H1 (cell line): ENCODE measurements around the gene TRDMT1. TPM values are rescaled to one million over a fixed set of nuclear protein-coding genes. Genes with fewer than 3 reads are reported as not detected.

Experiments
- CTCF ChIA-PET: fragments of 300-600 bp; sonication (Branson Sonifier 250); formaldehyde crosslinking; loops from one replicate; lab custom pipeline; 2021; ENCODE audit not compliant: partially characterized antibody; lab: Charles Lee
- POLR2A ChIA-PET: fragments of 300-600 bp; sonication (Branson Sonifier 250); formaldehyde crosslinking; loops from one replicate; lab custom pipeline; 2021; ENCODE audit warnings: inconsistent platforms; ENCODE audit not compliant: partially characterized antibody; lab: Charles Lee
- DNase-seq, 2 experiments: peaks; one replicate each; pipeline versions ENCODE4 v3.0.0 to v3.0.0-alpha.2; 2010 to 2022; ENCODE audit warnings: low spot score in 2 of 2, low read depth in 1 of 2, mixed read lengths in 1 of 2
- FAIRE-seq: peaks from 2 replicates; lab custom pipeline; 2011; peaks lifted over from hg19 to GRCh38; lab: Jason Lieb, UNC
- H2AFZ ChIP-seq: 2 replicates; pipeline ENCODE4 v1.8.1; 2012; ENCODE audit warnings: low read length, inconsistent platforms
- H2AK5ac ChIP-seq: 2 replicates; pipeline ENCODE4 v1.6.1; 2013; ENCODE audit warnings: low read depth, low read length
- H2BK120ac ChIP-seq: replicated peaks from 2 replicates; pipeline ENCODE3; 2013; ENCODE audit warnings: low read depth, low read length, inconsistent platforms
- H2BK12ac ChIP-seq: 2 replicates; pipeline ENCODE4 v1.6.1; 2013; ENCODE audit warnings: low read depth, low read length
- H2BK15ac ChIP-seq: 2 replicates; pipeline ENCODE4 v1.6.1; 2013; ENCODE audit warnings: low read length
- H2BK20ac ChIP-seq: 2 replicates; pipeline ENCODE4 v1.6.1; 2013; ENCODE audit warnings: low read length
- H2BK5ac ChIP-seq: 2 replicates; pipeline ENCODE4 v1.6.1; 2013; ENCODE audit warnings: low read depth, low read length
- H3K14ac ChIP-seq: 2 replicates; pipeline ENCODE4 v1.6.1; 2013; ENCODE audit warnings: inconsistent platforms; ENCODE audit not compliant: insufficient read length
- H3K18ac ChIP-seq: 2 replicates; pipeline ENCODE4 v1.6.1; 2013; ENCODE audit warnings: low read length; ENCODE audit errors: extremely low read depth
- H3K23ac ChIP-seq: 2 replicates; pipeline ENCODE4 v1.6.1; 2013; ENCODE audit warnings: inconsistent platforms; ENCODE audit not compliant: insufficient read length
- H3K23me2 ChIP-seq: 2 replicates; pipeline ENCODE4 v1.6.1; 2013; ENCODE audit warnings: low read depth, low read length
- H3K27ac ChIP-seq: 2 replicates; pipeline ENCODE4 v1.6.1; 2011; ENCODE audit warnings: low read depth, low read length, inconsistent platforms
- H3K27me3 ChIP-seq, 4 experiments: replicated peaks in 1 of 4; 1 replicate in 1 of 4; 2 replicates in 3 of 4; pipeline versions ENCODE4 v1.6.1 to v1.8.1; 2011 to 2013; ENCODE audit warnings: low read length in 3 of 4, mild to moderate bottlenecking in 3 of 4, inconsistent platforms in 2 of 4, mixed read lengths in 2 of 4, moderate library complexity in 1 of 4; ENCODE audit not compliant: control insufficient read depth in 3 of 4, insufficient read depth in 3 of 4; ENCODE audit errors: extremely low read depth in 1 of 4
- H3K36me3 ChIP-seq, 4 experiments: 2 replicates each; pipeline versions ENCODE4 v1.6.1 to v1.8.1; 2011 to 2013; ENCODE audit warnings: mild to moderate bottlenecking in 4 of 4, low read length in 3 of 4, moderate library complexity in 2 of 4, control low read depth in 1 of 4, inconsistent platforms in 1 of 4; ENCODE audit not compliant: insufficient read depth in 4 of 4, control insufficient read depth in 2 of 4
- H3K4ac ChIP-seq: replicated peaks from 2 replicates; pipeline ENCODE3; 2013; ENCODE audit warnings: low read length, low read depth, mixed read lengths, inconsistent platforms; ENCODE audit not compliant: insufficient read length
- H3K4me1 ChIP-seq, 4 experiments: replicated peaks in 1 of 4; 1 replicate in 1 of 4; 2 replicates in 3 of 4; pipeline versions ENCODE4 v1.6.1 to v1.8.1; 2011 to 2013; ENCODE audit warnings: low read length in 3 of 4, inconsistent platforms in 2 of 4, mixed read lengths in 1 of 4; ENCODE audit not compliant: insufficient read depth in 4 of 4, control insufficient read depth in 3 of 4
- H3K4me2 ChIP-seq, 2 experiments: 2 replicates each; pipeline versions ENCODE4 v1.6.1 to v1.8.1; 2011 to 2013; ENCODE audit warnings: low read depth in 2 of 2, low read length in 2 of 2, control low read depth in 1 of 2, inconsistent platforms in 1 of 2, mild to moderate bottlenecking in 1 of 2; ENCODE audit not compliant: insufficient read depth in 1 of 2
- H3K4me3 ChIP-seq, 4 experiments: fragments of 200-600, 300-600 bp in 1 of 4; sonication (generic), shearing (Covaris generic), sonication (Bioruptor Twin) in 1 of 4; 2 replicates each; pipeline versions ENCODE4 v1.5.1 to v1.8.1; 2011 to 2016; ENCODE audit warnings: low read length in 4 of 4, low read depth in 3 of 4, control low read depth in 2 of 4, inconsistent platforms in 2 of 4, mild to moderate bottlenecking in 2 of 4, mixed read lengths in 1 of 4, moderate library complexity in 1 of 4; ENCODE audit not compliant: insufficient read depth in 2 of 4; ENCODE audit errors: extremely low read depth in 1 of 4
- H3K56ac ChIP-seq: replicated peaks from 2 replicates; pipeline ENCODE3; 2013; ENCODE audit warnings: low read depth, mild to moderate bottlenecking, mixed read lengths, low read length, inconsistent platforms; ENCODE audit not compliant: insufficient read length
- H3K79me1 ChIP-seq: 2 replicates; pipeline ENCODE4 v1.6.1; 2013; ENCODE audit warnings: low read depth, low read length, control low read depth
- H3K79me2 ChIP-seq, 2 experiments: 2 replicates each; pipeline versions ENCODE4 v1.6.1 to v1.8.1; 2012 to 2013; ENCODE audit warnings: low read length in 2 of 2, mild to moderate bottlenecking in 2 of 2, inconsistent platforms in 1 of 2; ENCODE audit not compliant: insufficient read depth in 2 of 2, control insufficient read depth in 1 of 2
- H3K9ac ChIP-seq, 4 experiments: replicated peaks in 1 of 4; 1 replicate in 1 of 4; 2 replicates in 3 of 4; pipeline versions ENCODE4 v1.6.1 to v1.8.1; 2011 to 2013; ENCODE audit warnings: low read depth in 3 of 4, low read length in 3 of 4, control low read depth in 2 of 4, mild to moderate bottlenecking in 2 of 4, moderate library complexity in 2 of 4, inconsistent platforms in 1 of 4; ENCODE audit errors: extremely low read depth in 1 of 4
- H3K9me3 ChIP-seq, 2 experiments: 2 replicates each; pipeline versions ENCODE4 v1.6.1 to v1.8.1; 2012 to 2013; ENCODE audit warnings: mild to moderate bottlenecking in 2 of 2, moderate library complexity in 2 of 2, control low read depth in 1 of 2, inconsistent platforms in 1 of 2, low read depth in 1 of 2, low read length in 1 of 2, mixed read lengths in 1 of 2; ENCODE audit not compliant: insufficient read depth in 2 of 2
- H4K20me1 ChIP-seq, 2 experiments: replicated peaks in 1 of 2; 2 replicates each; pipeline versions ENCODE3 to v1.8.1; 2011 to 2013; ENCODE audit warnings: inconsistent platforms in 2 of 2, low read length in 2 of 2, mild to moderate bottlenecking in 1 of 2; ENCODE audit not compliant: insufficient read depth in 2 of 2, control insufficient read depth in 1 of 2
- H4K5ac ChIP-seq: 2 replicates; pipeline ENCODE4 v1.6.1; 2013; ENCODE audit warnings: low read length, low read depth, mixed read lengths, inconsistent platforms; ENCODE audit not compliant: insufficient read length
- H4K8ac ChIP-seq: 2 replicates; pipeline ENCODE4 v1.8.0; 2013; ENCODE audit warnings: mild to moderate bottlenecking, moderate library complexity, low read length, inconsistent platforms; ENCODE audit not compliant: insufficient read depth; ENCODE audit errors: extremely low read depth
- H4K91ac ChIP-seq: replicated peaks from 2 replicates; pipeline ENCODE3; 2013; ENCODE audit warnings: low read length, mixed read lengths, inconsistent platforms; ENCODE audit not compliant: insufficient read length
- BACH1 ChIP-seq: IDR thresholded peaks from 2 replicates; pipeline ENCODE4 v1.6.1; 2012; ENCODE audit warnings: low read length, improper control_type of control experiment
- CREB1 ChIP-seq: IDR thresholded peaks from 2 replicates; pipeline ENCODE4 v1.6.1; 2012; ENCODE audit warnings: inconsistent platforms
- FOSL1 ChIP-seq: IDR thresholded peaks from 2 replicates; pipeline ENCODE4 v1.6.1; 2011; ENCODE audit warnings: mild to moderate bottlenecking, low read depth, low read length, moderate library complexity; ENCODE audit not compliant: insufficient read depth
- MAX ChIP-seq: IDR thresholded peaks from 2 replicates; pipeline ENCODE4 v1.6.1; 2012; ENCODE audit warnings: inconsistent platforms
- RFX5 ChIP-seq: IDR thresholded peaks from 2 replicates; pipeline ENCODE4 v1.6.1; 2011; ENCODE audit warnings: low read depth, low read length, improper control_type of control experiment, borderline replicate concordance
- SP4 ChIP-seq: IDR thresholded peaks from 2 replicates; pipeline ENCODE4 v1.6.1; 2012; ENCODE audit warnings: low read length, inconsistent platforms
- WGBS, 2 experiments: shearing (Covaris generic) in 1 of 2; methylation state at CpG; one replicate each; pipeline versions ENCODE4 v1.1.6 to v1.1.7; 2013 to 2015; ENCODE audit warnings: low lambda C conversion rate in 2 of 2, mixed read lengths in 2 of 2, inconsistent platforms in 1 of 2, low coverage in 1 of 2, missing lambda C conversion rate in 1 of 2; ENCODE audit not compliant: insufficient replicate concordance in 2 of 2, insufficient coverage in 1 of 2, insufficient read length in 1 of 2; ENCODE audit errors: extremely low coverage in 1 of 2, missing lambda C conversion rate in 1 of 2; 5-methylcytosine and 5-hydroxymethylcytosine counted together
- polyA plus RNA-seq, 7 experiments: library from polyadenylated mRNA; depleted of rRNA in 3 of 7; stranded (reverse) in 5 of 7; unstranded in 2 of 7; fragments of >200 nt in 5 of 7; fragments of 200-250 nt in 2 of 7; gene quantifications; 1 replicate in 5 of 7; 2 replicates in 1 of 7; 4 replicates in 1 of 7; pipeline versions ENCODE4 v1.2.1 to v1.2.3, GENCODE V29; 2011 to 2013; ENCODE audit warnings: missing spikeins in 2 of 7, mixed read lengths in 2 of 7
- total RNA-seq: library from RNA; stranded (reverse); fragmentation: NEBNext Ultra II Directional; extraction: Animal tissue kit (Norgen Biotek cat#: 25700); gene quantifications from 2 replicates; pipeline ENCODE4 v1.2.1, GENCODE V29; 2021

TRDMT1 gene
- total and polyA plus RNA-seq, 2 of the 8 experiments (the other 6 are each of a cell fraction or from before 2014, with no cell fraction given) = 7.4 to 21.4 TPM

GRCh38 chr10:17178006-17178405 lies 23.5 kb downstream of the TRDMT1 start:
- H2BK5ac ChIP-seq = no peak overlapping the region
- H2BK120ac ChIP-seq = no peak overlapping the region
- CTCF ChIA-PET = no interaction called here
- no peak overlapping the region for H3K4me3 ChIP-seq
- H3K4me1 ChIP-seq = peaks cover 0 to 6% (median 0%) of the 10 kb centered on the region in 4 experiments; a peak in 3 of 7 replicates
- no peak overlapping the region for H3K4me2 ChIP-seq
- no peaks in the 10 kb centered on the region for H4K20me1 ChIP-seq
- no peak overlapping the region for H3K4ac ChIP-seq
- H3K23me2 ChIP-seq = no peaks in the 10 kb centered on the region; the same call in 1 of the 2 replicates
- no peak overlapping the region for H3K9ac ChIP-seq
- H3K14ac ChIP-seq = no peak overlapping the region
- H3K9me3 ChIP-seq = no peaks in the 10 kb centered on the region
- H3K27me3 ChIP-seq = no peaks in the 10 kb centered on the region
- peaks cover 0 to 3% of the 10 kb centered on the region in 2 experiments; a peak in 1 of 4 replicates for H3K79me2 ChIP-seq
- TF ChIP-seq RFX5 (no peak), SP4 (no peak), FOSL1 (no peak), MAX (no peak), BACH1 (no peak), CREB1 (no peak)
- TF ChIP-seq, all 59 proteins: peak for 0
- no peak overlapping the region for H2BK20ac ChIP-seq
- no peak overlapping the region for H4K5ac ChIP-seq
- POLR2A ChIA-PET = no interaction called here
- H2AFZ ChIP-seq = no peak overlapping the region
- no peak overlapping the region for H2AK5ac ChIP-seq
- no peak overlapping the region for H3K27ac ChIP-seq
- no peak for DNase-seq
- no peak overlapping the region for H4K91ac ChIP-seq
- H2BK12ac ChIP-seq = no peak overlapping the region
- 95% methylated on average over 1 of the region's 1 CpG; no CpG with 5 or more reads in 1 of the 2 experiments for WGBS, 2 experiments
- no peak overlapping the region for H3K18ac ChIP-seq
- H3K79me1 ChIP-seq = no peaks in the 10 kb centered on the region; the same call in 1 of the 2 replicates
- H3K23ac ChIP-seq = no peak overlapping the region
- H3K56ac ChIP-seq = no peak overlapping the region
- no peak overlapping the region for H2BK15ac ChIP-seq
- H3K36me3 ChIP-seq = peaks cover 0 to 5% (median 0%) of the 10 kb centered on the region in 4 experiments; a peak in 1 of 8 replicates
- no peak overlapping the region for H4K8ac ChIP-seq
- no peak for FAIRE-seq
